Body of pancreas (tissue), 4 donors: ENCODE data around the gene RASSF8. TPM values are rescaled to one million over a fixed set of nuclear protein-coding genes. Genes with fewer than 3 reads are reported as not detected.
A peak's percentile ranks its signal among the peaks of the same experiment; 100 is the strongest.

Experiments used
- ATAC-seq: fragments of 150-250 bp; one replicate; pipeline ENCODE4 v1.9.1; 2016
- DNase-seq, 4 donors: peaks; one replicate each; pipeline ENCODE4 v3.0.0-alpha.2; 2019
- H3K27ac ChIP-seq, 4 donors: fragments of 200-600 bp; sonication (generic); 1 replicate in 3 of 4; 2 replicates in 1 of 4; pipeline versions ENCODE4 v1.5.1 to v1.6.1; 2016 to 2019; ENCODE audit warnings: mild to moderate bottlenecking in 1 of 4, mixed read lengths in 1 of 4, moderate library complexity in 1 of 4
- H3K27me3 ChIP-seq, 2 donors: fragments of 200-600 bp; sonication (generic); one replicate each; pipeline ENCODE4 v1.6.0; 2016; ENCODE audit warnings: mild to moderate bottlenecking in 1 of 2
- H3K36me3 ChIP-seq, 2 donors: fragments of 200-600 bp; sonication (generic); replicated peaks in 1 of 2; 2 replicates each; pipeline ENCODE4 v1.5.1; 2016; ENCODE audit warnings: low read depth in 2 of 2; ENCODE audit not compliant: insufficient read depth in 1 of 2
- H3K4me1 ChIP-seq: fragments of 200-600 bp; sonication (generic); one replicate; pipeline ENCODE4 v1.6.0; 2016
- H3K4me3 ChIP-seq, 2 donors: fragments of 200-600 bp; sonication (generic); 1 replicate in 1 of 2; 2 replicates in 1 of 2; pipeline ENCODE4 v1.5.1; 2016 to 2019
- H3K9me3 ChIP-seq, 3 donors: fragments of 200-600 bp; sonication (generic); 1 replicate in 2 of 3; 2 replicates in 1 of 3; pipeline ENCODE4 v1.5.1; 2016
- CTCF ChIP-seq, 7 experiments: fragments of 450-650 bp in 4 of 7; fragments of 200-600 bp in 3 of 7; sonication (generic) in 3 of 7; IDR thresholded peaks; one replicate each; pipeline ENCODE4 v1.5.1; 2016 to 2019; ENCODE audit warnings: antibody characterized with exemption in 7 of 7
- POLR2A ChIP-seq, 3 donors: fragments of 450-650 bp; IDR thresholded peaks; one replicate each; pipeline ENCODE4 v1.6.1; 2016; ENCODE audit warnings: antibody characterized with exemption in 3 of 3, mild to moderate bottlenecking in 2 of 3
- WGBS, 2 donors: methylation state at CpG; one replicate each; pipeline ENCODE4 v1.1.5; 2017; 5-methylcytosine and 5-hydroxymethylcytosine counted together
- intact Hi-C: fragments of 100-400 bp; cut with DNase I; formaldehyde crosslinking; loops from one replicate; pipeline ENCODE4 v1.15.1; 2023
- total RNA-seq, 2 donors: library from RNA; depleted of rRNA; stranded (reverse); fragments of >200 nt; gene quantifications; one replicate each; pipeline ENCODE4 v1.1.0, GENCODE V29; 2016

The RASSF8 gene
- total RNA-seq, 2 donors from 2014 or later, result 15.8 to 19.1 TPM

GRCh38 chr12:25949343-25949742, 9.1 kb upstream of the RASSF8 start:
- Histone ChIP-seq H3K9me3 (no peaks in the 10 kb centered on the region), H3K36me3 (no peaks in the 10 kb centered on the region), H3K4me3 (no peak overlapping the region), H3K27me3 (no peaks in the 10 kb centered on the region), H3K4me1 (no peaks in the 10 kb centered on the region), H3K27ac (no peak overlapping the region)
- intact Hi-C loops, result no loop called here
- TF ChIP-seq CTCF (IDR thresholded peaks at IDR 0.05) (no peak), POLR2A (IDR thresholded peaks at IDR 0.05) (no peak)
- WGBS, 2 donors, result 89% methylated on average over 4 of the region's 4 CpGs
- no peak for ATAC-seq
- DNase-seq, result no peak

GRCh38 chr12:25950329-25951115, 8.0 kb upstream of the RASSF8 start:
- WGBS, 2 donors, result 96% methylated on average over 4 to 5 of the region's 6 CpGs
- Histone ChIP-seq H3K9me3 (no peaks in the 10 kb centered on the region), H3K27ac (no peak overlapping the region), H3K4me3 (no peak overlapping the region), H3K4me1 (no peaks in the 10 kb centered on the region), H3K27me3 (no peaks in the 10 kb centered on the region), H3K36me3 (no peaks in the 10 kb centered on the region)
- ATAC-seq (no peak), DNase-seq (no peak)
- intact Hi-C loops, result no loop called here
- no peak for TF ChIP-seq CTCF (IDR thresholded peaks at IDR 0.05)
- no peak for TF ChIP-seq POLR2A (IDR thresholded peaks at IDR 0.05)

- intact Hi-C loops, result no loop called here
- Histone ChIP-seq H3K27me3 (no peaks in the 10 kb centered on the region), H3K36me3 (no peaks in the 10 kb centered on the region), H3K4me1 (peaks cover 12% of the 10 kb centered on the region), H3K9me3 (no peaks in the 10 kb centered on the region), H3K27ac (peak overlapping the region; percentile 57 to 93 (median 86)), H3K4me3 (peak overlapping the region; percentile 27 to 77)
- ATAC-seq, result peak; percentile 33
- 1% methylated on average over 13 to 38 of the region's 38 CpGs for WGBS, 2 donors
- TF ChIP-seq CTCF (IDR thresholded peaks at IDR 0.05) (no peak), POLR2A (IDR thresholded peaks at IDR 0.05) (no peak)
- DNase-seq, result no peak
These were observed 572 bp upstream of the RASSF8 start for GRCh38 chr12:25957793-25958427.

GRCh38 chr12:25959071-25959961, 834 bp downstream of the RASSF8 start:
- ATAC-seq, result peak; percentile 52
- intact Hi-C loops, result no loop called here
- Histone ChIP-seq H3K36me3 (no peaks in the 10 kb centered on the region), H3K4me1 (peaks cover 12% of the 10 kb centered on the region), H3K4me3 (peak overlapping the region; percentile 66 to 87), H3K27me3 (no peaks in the 10 kb centered on the region), H3K9me3 (no peaks in the 10 kb centered on the region), H3K27ac (peak overlapping the region; percentile 57 to 93 (median 86))
- 0 to 1% methylated on average over 42 to 56 of the region's 57 CpGs for WGBS, 2 donors
- DNase-seq, result peak; percentile 49 to 67 (median 56)
- peak in 2 of 3 donors; percentile 68 to 69 for TF ChIP-seq POLR2A (IDR thresholded peaks at IDR 0.05)
- peak in 1 of 7 experiments; percentile 2 for TF ChIP-seq CTCF (IDR thresholded peaks at IDR 0.05)
